Panc1 (cell line): ENCODE results near the gene TMOD1.
"Not testable (repeated sequence)": the region's sequence is repeated elsewhere in the genome, so short reads cannot be mapped to it uniquely, and the experiment has no call there.

Source experiments
- CTCF ChIP-seq: fragments of 450-650 bp; IDR thresholded peaks from 2 replicates; pipeline ENCODE4 v1.5.1; 2017; ENCODE audit warnings: mild to moderate bottlenecking
- POLR2AphosphoS5 ChIP-seq: IDR thresholded peaks from 2 replicates; pipeline ENCODE4 v1.6.1; 2012; ENCODE audit warnings: mild to moderate bottlenecking, low read depth, low read length, moderate library complexity
- REST ChIP-seq, 2 experiments: IDR thresholded peaks; 2 replicates each; pipeline ENCODE4 v1.6.1; 2011 to 2012; ENCODE audit warnings: low read depth in 2 of 2, control low read depth in 1 of 2, low read length in 1 of 2, mild to moderate bottlenecking in 1 of 2, moderate library complexity in 1 of 2; ENCODE audit not compliant: insufficient read depth in 1 of 2

- TF ChIP-seq CTCF; POLR2AphosphoS5; REST (IDR thresholded peaks at IDR 0.05; ENCODE audit: insufficient read depth in 1 of 2, low read depth in 2 of 2, low read length in 1 of 2): not testable (repeated sequence)
These were observed 44.6 kb upstream of the TMOD1 start for GRCh38 chr9:97456841-97457240.
